AG04450 (cell line): Measurements from ENCODE around the gene MAP7D3. TPM values are rescaled to one million over a fixed set of nuclear protein-coding genes. Genes with fewer than 3 reads are reported as not detected.

Experiments used
- CTCF ChIA-PET: fragments of 300-600, 350-600 bp; formaldehyde crosslinking; extraction: SDS; loops from one replicate; lab custom pipeline; 2022; ENCODE audit warnings: antibody characterized with exemption, inconsistent platforms; lab: Charles Lee
- POLR2A ChIA-PET: fragments of 350-600 bp; formaldehyde crosslinking; extraction: SDS; loops from one replicate; lab custom pipeline; 2021; ENCODE audit warnings: antibody characterized with exemption, inconsistent platforms; lab: Yijun Ruan, JAX
- DNase-seq: peaks from one replicate; pipeline ENCODE4 v3.0.0-alpha.2; 2011; ENCODE audit warnings: low read depth, low spot score
- H3K27ac ChIP-seq: one replicate; pipeline ENCODE4 v1.5.1; 2012; ENCODE audit warnings: low read depth, low read length, control low read depth
- H3K27me3 ChIP-seq: one replicate; pipeline ENCODE4 v1.6.0; 2012; ENCODE audit warnings: low read length; ENCODE audit not compliant: control insufficient read depth, insufficient read depth
- H3K4me3 ChIP-seq: 2 replicates; pipeline ENCODE4 v1.5.1; 2011; ENCODE audit warnings: mild to moderate bottlenecking, low read depth, low read length, control low read depth
- H3K9me3 ChIP-seq: 2 replicates; pipeline ENCODE4 v1.5.1; 2012; ENCODE audit warnings: low read length; ENCODE audit not compliant: control insufficient read depth, insufficient read depth
- CTCF ChIP-seq: IDR thresholded peaks from 2 replicates; pipeline ENCODE4 v1.5.1; 2011; ENCODE audit warnings: low read depth, low read length, control low read depth, inconsistent platforms
- polyA plus RNA-seq: library from polyadenylated mRNA; depleted of rRNA; stranded (reverse); fragments of >200 nt; gene quantifications from 2 replicates; pipeline ENCODE4 v1.2.3, GENCODE V29; 2011

The MAP7D3 gene
- polyA plus RNA-seq, 1 experiment: 16.6 TPM

- no peak overlapping the region for H3K27ac ChIP-seq
- no peak for TF ChIP-seq CTCF
- CTCF ChIA-PET: interaction anchor here (1.0 kb wide), 3 partner anchors 8 to 171 kb away, joined by 3 to 4 read pairs (median 3); no protein-coding TSS in a partner anchor
- POLR2A ChIA-PET: no interaction called here
- H3K4me3 ChIP-seq: no peak overlapping the region
- H3K9me3 ChIP-seq: no peaks in the 10 kb centered on the region
- no peak for DNase-seq
- no peaks in the 10 kb centered on the region for H3K27me3 ChIP-seq
Measured at GRCh38 chrX:136198010-136198409, 53.2 kb downstream of the MAP7D3 start.

- H3K4me3 ChIP-seq: no peak overlapping the region
- ChIA-PET POLR2A (no interaction called here), CTCF (interaction anchor here (1.0 to 1.5 kb wide), 3 partner anchors 9 to 168 kb away, joined by 3 read pairs; no protein-coding TSS in a partner anchor)
- no peaks in the 10 kb centered on the region for H3K9me3 ChIP-seq
- no peak for DNase-seq
- H3K27ac ChIP-seq: no peak overlapping the region
- no peak for TF ChIP-seq CTCF
- H3K27me3 ChIP-seq: no peaks in the 10 kb centered on the region
Measured at GRCh38 chrX:136196691-136197155, 54.5 kb downstream of the MAP7D3 start.

- H3K27me3 ChIP-seq: no peaks in the 10 kb centered on the region
- no peak for DNase-seq
- no peaks in the 10 kb centered on the region for H3K9me3 ChIP-seq
- H3K4me3 ChIP-seq: no peak overlapping the region
- no peak for TF ChIP-seq CTCF
- ChIA-PET CTCF (interaction anchor here (0.9 kb wide), 1 partner anchor 28 kb away, joined by 3 read pairs; no protein-coding TSS in a partner anchor), POLR2A (no interaction called here)
- no peak overlapping the region for H3K27ac ChIP-seq
Measured at GRCh38 chrX:136195247-136195646, 56.0 kb downstream of the MAP7D3 start.

GRCh38 chrX:136194536-136194935 lies 56.7 kb downstream of the MAP7D3 start:
- ChIA-PET POLR2A (no interaction called here), CTCF (no interaction called here)
- DNase-seq: no peak
- Histone ChIP-seq H3K27ac (no peak overlapping the region), H3K27me3 (no peaks in the 10 kb centered on the region), H3K9me3 (no peaks in the 10 kb centered on the region), H3K4me3 (no peak overlapping the region)
- no peak for TF ChIP-seq CTCF

- no peak overlapping the region for H3K27ac ChIP-seq
- DNase-seq: no peak
- no peaks in the 10 kb centered on the region for H3K27me3 ChIP-seq
- POLR2A ChIA-PET: interaction anchor here (1.1 kb wide), 1 partner anchor 15 kb away, joined by 3 read pairs; no protein-coding TSS in a partner anchor
- TF ChIP-seq CTCF: no peak
- H3K4me3 ChIP-seq: no peak overlapping the region
- CTCF ChIA-PET: no interaction called here
- no peaks in the 10 kb centered on the region for H3K9me3 ChIP-seq
Measured at GRCh38 chrX:136193771-136194170, 57.4 kb downstream of the MAP7D3 start.
